RWPE1 (cell line): ENCODE data around the gene TMEM145.

Experiments used
- CTCF ChIA-PET: fragments of 350-600 bp; sonication (Branson Sonifier 250); formaldehyde crosslinking; extraction: SDS; loops from one replicate; lab custom pipeline; 2021; lab: Yijun Ruan, JAX
- POLR2A ChIA-PET: fragments of 400-600 bp; formaldehyde crosslinking; extraction: SDS; loops from one replicate; lab custom pipeline; 2020; ENCODE audit warnings: antibody characterized with exemption; ENCODE audit not compliant: low non-redundant PET; lab: Yijun Ruan, JAX
- DNase-seq: peaks from one replicate; pipeline ENCODE4 v3.0.0; 2012; ENCODE audit warnings: low spot score
- H3K27ac ChIP-seq: fragments of 450-650 bp; 2 replicates; pipeline ENCODE4 v1.5.1; 2017
- CTCF ChIP-seq: fragments of 450-650 bp; conservative IDR thresholded peaks from 2 replicates; pipeline ENCODE4 v1.5.1; 2017; ENCODE audit warnings: low read depth, mild to moderate bottlenecking

TMEM145 gene

GRCh38 chr19:42362891-42363440 is 49.9 kb downstream of the TMEM145 start:
- ChIA-PET POLR2A (no interaction called here), CTCF (no interaction called here)
- DNase-seq = no peak
- no peak for TF ChIP-seq CTCF
- no peak overlapping the region for H3K27ac ChIP-seq

GRCh38 chr19:42363614-42364346 is 50.7 kb downstream of the TMEM145 start:
- no peak for TF ChIP-seq CTCF
- CTCF ChIA-PET = interaction anchor here (0.7 kb wide), 1 partner anchor 657 kb away, joined by 4 read pairs; no protein-coding TSS in a partner anchor
- no peak for DNase-seq
- POLR2A ChIA-PET = interaction anchor here (0.6 kb wide), 1 partner anchor 16 kb away, joined by 4 read pairs; no protein-coding TSS in a partner anchor
- H3K27ac ChIP-seq = no peak overlapping the region

- no peak for TF ChIP-seq CTCF
- ChIA-PET POLR2A (no interaction called here), CTCF (no interaction called here)
- no peak overlapping the region for H3K27ac ChIP-seq
- no peak for DNase-seq
These were observed 53.6 kb downstream of the TMEM145 start for GRCh38 chr19:42366673-42367072.

- ChIA-PET POLR2A (no interaction called here), CTCF (interaction anchor here (0.7 kb wide), 1 partner anchor 140 kb away, joined by 3 read pairs; no protein-coding TSS in a partner anchor)
- DNase-seq = no peak
- no peak overlapping the region for H3K27ac ChIP-seq
- no peak for TF ChIP-seq CTCF
These were observed 54.8 kb downstream of the TMEM145 start for GRCh38 chr19:42367929-42368328.

- TF ChIP-seq CTCF = no peak
- POLR2A ChIA-PET = no interaction called here
- H3K27ac ChIP-seq = no peak overlapping the region
- CTCF ChIA-PET = interaction anchor here (0.7 kb wide), 1 partner anchor 141 kb away, joined by 3 read pairs; no protein-coding TSS in a partner anchor
- DNase-seq = no peak
These were observed 55.3 kb downstream of the TMEM145 start for GRCh38 chr19:42368360-42368759.

GRCh38 chr19:42368765-42369164 is 55.7 kb downstream of the TMEM145 start:
- no peak overlapping the region for H3K27ac ChIP-seq
- CTCF ChIA-PET = interaction anchor here (0.7 kb wide), 1 partner anchor 141 kb away, joined by 3 read pairs; no protein-coding TSS in a partner anchor
- no peak for DNase-seq
- POLR2A ChIA-PET = no interaction called here
- no peak for TF ChIP-seq CTCF
